Retinal pigment epithelial cell (primary cell): Measurements from ENCODE around the gene SLC12A6.
"Not testable (repeated sequence)": the region's sequence is repeated elsewhere in the genome, so short reads cannot be mapped to it uniquely, and the experiment has no call there.

Experiments used
- DNase-seq: peaks from one replicate; pipeline ENCODE4 v3.0.0-alpha.2; 2010; ENCODE audit warnings: low read depth
- H3K4me3 ChIP-seq: 2 replicates; pipeline ENCODE4 v1.5.1; 2011; ENCODE audit warnings: mild to moderate bottlenecking, low read length, control low read depth, moderate library complexity
- CTCF ChIP-seq: conservative IDR thresholded peaks from 2 replicates; pipeline ENCODE4 v1.5.1; 2011; ENCODE audit warnings: low read depth, low read length, control low read depth, inconsistent platforms

SLC12A6 gene

GRCh38 chr15:34342737-34343575 is 5.4 kb upstream of the SLC12A6 start, which contains the start of the genes NOP10 and NUTM1:
TSS of gene NOP10 (minus strand) at chr15:34343136. CDS start at chr15:34343073, 63 bp downstream.
TSS of gene NUTM1 (plus strand) at chr15:34343315. CDS start at chr15:34343697, 382 bp downstream.
- peak within 1 kb of the TSS; percentile 99 for H3K4me3 ChIP-seq
- peak; percentile 92 for TF ChIP-seq CTCF
- peak; percentile 87 for DNase-seq

DNA sequence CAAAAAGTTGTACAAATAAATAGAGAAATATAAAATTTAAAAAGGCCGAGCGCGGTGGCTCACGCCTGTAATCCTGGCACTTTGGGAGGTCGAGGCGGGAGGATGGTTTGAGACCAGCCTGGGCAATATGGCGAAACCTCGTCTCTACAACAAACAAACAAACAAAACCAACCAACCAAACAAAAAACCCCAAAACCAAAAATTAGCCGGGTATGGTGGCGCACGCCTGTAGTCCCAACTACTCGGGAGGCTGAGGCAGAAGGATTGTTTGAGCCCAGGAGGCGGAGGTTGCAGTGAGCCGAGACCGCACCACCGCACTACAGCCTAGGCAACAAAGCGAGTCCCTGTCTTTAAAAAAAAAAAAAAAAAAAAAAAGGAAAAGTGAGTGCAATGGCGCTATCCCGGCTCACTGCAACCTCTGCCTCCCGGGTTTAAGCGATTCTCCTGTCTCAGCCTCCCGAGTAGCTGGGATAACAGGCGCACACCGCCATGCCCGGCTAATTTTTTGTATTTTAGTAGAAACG is 4.7 kb upstream of the SLC12A6 start:
- peak overlapping the region; percentile 99 for H3K4me3 ChIP-seq
- not testable (repeated sequence) for DNase-seq

- no peak for TF ChIP-seq CTCF
- no peak for DNase-seq
- H3K4me3 ChIP-seq: peak overlapping the region; percentile 99
Observed at GRCh38 chr15:34341381-34342212, 4.0 kb upstream of the SLC12A6 start.

GRCh38 chr15:34339946-34340345 is 2.4 kb upstream of the SLC12A6 start:
- H3K4me3 ChIP-seq: no peak overlapping the region
- DNase-seq: no peak
- no peak for TF ChIP-seq CTCF

GRCh38 chr15:34338347-34338746 is 766 bp upstream of the SLC12A6 start:
- no peak for TF ChIP-seq CTCF
- H3K4me3 ChIP-seq: peak overlapping the region; percentile 77

GRCh38 chr15:34336991-34337556 is 507 bp downstream of the SLC12A6 start:
- peak overlapping the region; percentile 77 for H3K4me3 ChIP-seq
- DNase-seq: no peak
- no peak for TF ChIP-seq CTCF

More at GRCh38 chr15:34338347-34338746, 766 bp upstream of the SLC12A6 start:
- DNase-seq: no peak
